Mesenchymal stem cell (in vitro differentiated cells and primary cell): ENCODE measurements around the gene GET3.

Source experiments
- DNase-seq: peaks from one replicate; pipeline ENCODE4 v3.0.0-alpha.2; 2013
- H2AFZ ChIP-seq: one replicate; pipeline ENCODE4 v1.6.1; 2013; ENCODE audit warnings: low read depth, mild to moderate bottlenecking, control low read depth, inconsistent platforms, low read length, moderate library complexity
- H2AK5ac ChIP-seq: 2 replicates; pipeline ENCODE4 v1.6.1; 2013; ENCODE audit warnings: low read length, moderate library complexity, mild to moderate bottlenecking, inconsistent platforms; ENCODE audit not compliant: severe bottlenecking
- H2BK120ac ChIP-seq: one replicate; pipeline ENCODE4 v1.6.1; 2013; ENCODE audit warnings: low read depth, mild to moderate bottlenecking, inconsistent platforms, low read length, moderate library complexity
- H2BK12ac ChIP-seq, 2 experiments: one replicate each; pipeline ENCODE4 v1.6.1; 2013; ENCODE audit warnings: inconsistent platforms in 2 of 2, low read length in 2 of 2, mild to moderate bottlenecking in 2 of 2, moderate library complexity in 2 of 2, control low read depth in 1 of 2
- H2BK15ac ChIP-seq: one replicate; pipeline ENCODE4 v1.6.1; 2013; ENCODE audit warnings: mild to moderate bottlenecking, low read depth, inconsistent platforms; ENCODE audit not compliant: poor library complexity, severe bottlenecking
- H2BK5ac ChIP-seq: 2 replicates; pipeline ENCODE4 v1.6.1; 2013; ENCODE audit warnings: low read depth, mild to moderate bottlenecking, low read length, control low read depth, inconsistent platforms; ENCODE audit not compliant: poor library complexity, severe bottlenecking
- H3K14ac ChIP-seq, 2 experiments: one replicate each; pipeline ENCODE4 v1.6.1; 2013; ENCODE audit warnings: inconsistent platforms in 2 of 2, low read length in 2 of 2, control low read depth in 1 of 2, mild to moderate bottlenecking in 1 of 2, moderate library complexity in 1 of 2
- H3K18ac ChIP-seq, 2 experiments: one replicate each; pipeline ENCODE4 v1.6.1; 2013; ENCODE audit warnings: inconsistent platforms in 2 of 2, low read length in 2 of 2, control low read depth in 1 of 2, low read depth in 1 of 2, mild to moderate bottlenecking in 1 of 2
- H3K23ac ChIP-seq, 2 experiments: one replicate each; pipeline ENCODE4 v1.6.1; 2013; ENCODE audit warnings: inconsistent platforms in 2 of 2, low read length in 2 of 2, mild to moderate bottlenecking in 2 of 2, moderate library complexity in 2 of 2, control low read depth in 1 of 2
- H3K27ac ChIP-seq: 2 replicates; pipeline ENCODE4 v1.5.1; 2013; ENCODE audit warnings: mild to moderate bottlenecking, moderate library complexity, low read length, control low read depth, inconsistent platforms; ENCODE audit not compliant: poor library complexity, severe bottlenecking
- H3K27me3 ChIP-seq, 2 experiments: 2 replicates each; pipeline versions ENCODE4 v1.6.1 to v1.7.0; 2013; ENCODE audit warnings: low read length in 2 of 2, mild to moderate bottlenecking in 2 of 2, moderate library complexity in 2 of 2, control low read depth in 1 of 2, inconsistent platforms in 1 of 2; ENCODE audit not compliant: control insufficient read depth in 1 of 2, insufficient read depth in 1 of 2
- H3K36me3 ChIP-seq, 2 experiments: 2 replicates each; pipeline versions ENCODE4 v1.6.1 to v1.7.0; 2013; ENCODE audit warnings: low read length in 2 of 2, control low read depth in 1 of 2, inconsistent platforms in 1 of 2, low read depth in 1 of 2, mild to moderate bottlenecking in 1 of 2; ENCODE audit not compliant: insufficient read depth in 2 of 2, control insufficient read depth in 1 of 2
- H3K4ac ChIP-seq, 2 experiments: one replicate each; pipeline ENCODE4 v1.6.1; 2013; ENCODE audit warnings: inconsistent platforms in 2 of 2, low read length in 2 of 2, mild to moderate bottlenecking in 2 of 2, moderate library complexity in 2 of 2, control low read depth in 1 of 2, low read depth in 1 of 2
- H3K4me1 ChIP-seq: 2 replicates; pipeline ENCODE4 v1.6.1; 2013; ENCODE audit warnings: low read depth, low read length, control low read depth; ENCODE audit not compliant: control insufficient read depth, insufficient read depth
- H3K4me2 ChIP-seq: 2 replicates; pipeline ENCODE4 v1.6.1; 2013; ENCODE audit warnings: low read length, mild to moderate bottlenecking, inconsistent platforms; ENCODE audit not compliant: poor library complexity, severe bottlenecking
- H3K4me3 ChIP-seq, 2 experiments: 2 replicates each; pipeline versions ENCODE4 v1.5.1 to v1.7.0; 2013; ENCODE audit warnings: low read length in 2 of 2, mild to moderate bottlenecking in 2 of 2, control low read depth in 1 of 2, low read depth in 1 of 2; ENCODE audit not compliant: insufficient read depth in 1 of 2
- H3K79me1 ChIP-seq: replicated peaks from 2 replicates; pipeline ENCODE4 v1.6.1; 2013; ENCODE audit warnings: mild to moderate bottlenecking, control low read depth, low read length, inconsistent platforms; ENCODE audit not compliant: poor library complexity, severe bottlenecking
- H3K9ac ChIP-seq: 2 replicates; pipeline ENCODE4 v1.7.0; 2013; ENCODE audit warnings: mild to moderate bottlenecking, low read length, moderate library complexity
- H3K9me3 ChIP-seq: 2 replicates; pipeline ENCODE4 v1.7.0; 2013; ENCODE audit warnings: mild to moderate bottlenecking, low read length; ENCODE audit not compliant: control insufficient read depth
- H4K8ac ChIP-seq: one replicate; pipeline ENCODE4 v1.6.1; 2013; ENCODE audit warnings: inconsistent platforms, mild to moderate bottlenecking, low read length, moderate library complexity
- H4K91ac ChIP-seq: one replicate; pipeline ENCODE4 v1.6.1; 2013; ENCODE audit warnings: mild to moderate bottlenecking, low read length, inconsistent platforms
- WGBS: methylation state at CpG from one replicate; pipeline ENCODE4 v1.1.7; 2013; ENCODE audit warnings: mixed read lengths; 5-methylcytosine and 5-hydroxymethylcytosine counted together

The GET3 gene

GRCh38 chr19:12757544-12758274 is 20.4 kb downstream of the GET3 start:
- H2BK12ac ChIP-seq: peak overlapping the region in 1 of 2 experiments; percentile 29
- H3K36me3 ChIP-seq: peaks cover 5 to 9% of the 10 kb centered on the region in 2 experiments
- no peak overlapping the region for H3K4ac ChIP-seq
- no peaks in the 10 kb centered on the region for H3K9me3 ChIP-seq
- WGBS: 15% methylated on average over 60 of the region's 60 CpGs
- H4K91ac ChIP-seq: peak overlapping the region; percentile 56
- H2BK5ac ChIP-seq: no peak overlapping the region
- peak overlapping the region; percentile 90 for H4K8ac ChIP-seq
- peak overlapping the region in 1 of 2 experiments; percentile 50 for H3K23ac ChIP-seq
- peak overlapping the region; percentile 80 for H2AFZ ChIP-seq
- H3K4me3 ChIP-seq: peak overlapping the region; percentile 36 to 72
- no peak overlapping the region for H2AK5ac ChIP-seq
- H3K18ac ChIP-seq: peak overlapping the region; percentile 40 to 91
- H3K79me1 ChIP-seq: no peaks in the 10 kb centered on the region
- peaks cover 8% of the 10 kb centered on the region for H3K4me1 ChIP-seq
- H2BK15ac ChIP-seq: peak overlapping the region; percentile 6
- peak overlapping the region; percentile 22 for H3K4me2 ChIP-seq
- H3K9ac ChIP-seq: peak overlapping the region; percentile 80
- peak overlapping the region; percentile 87 for H2BK120ac ChIP-seq
- H3K27ac ChIP-seq: no peak overlapping the region
- no peak overlapping the region for H3K14ac ChIP-seq
- peaks cover 6 to 9% of the 10 kb centered on the region in 2 experiments for H3K27me3 ChIP-seq
- DNase-seq: peak; percentile 77

- no CpG with 5 or more reads among the region's 6 CpGs for WGBS
- no peak overlapping the region for H3K4me3 ChIP-seq
- H2BK120ac ChIP-seq: no peak overlapping the region
- H3K4ac ChIP-seq: no peak overlapping the region
- no peak overlapping the region for H3K23ac ChIP-seq
- no peaks in the 10 kb centered on the region for H3K27me3 ChIP-seq
- no peak overlapping the region for H2BK12ac ChIP-seq
- H2BK15ac ChIP-seq: no peak overlapping the region
- H3K14ac ChIP-seq: no peak overlapping the region
- H3K4me2 ChIP-seq: no peak overlapping the region
- no peak overlapping the region for H2AFZ ChIP-seq
- H4K8ac ChIP-seq: no peak overlapping the region
- no peak overlapping the region for H3K18ac ChIP-seq
- no peak for DNase-seq
- no peak overlapping the region for H2AK5ac ChIP-seq
- H3K9ac ChIP-seq: no peak overlapping the region
- H3K36me3 ChIP-seq: peaks cover 21 to 27% of the 10 kb centered on the region in 2 experiments
- H2BK5ac ChIP-seq: no peak overlapping the region
- H4K91ac ChIP-seq: no peak overlapping the region
- H3K9me3 ChIP-seq: no peaks in the 10 kb centered on the region
- peaks cover 8% of the 10 kb centered on the region for H3K4me1 ChIP-seq
- H3K27ac ChIP-seq: no peak overlapping the region
- H3K79me1 ChIP-seq: no peaks in the 10 kb centered on the region
Measured at GRCh38 chr19:12759686-12760085, 22.4 kb downstream of the GET3 start.

GRCh38 chr19:12763100-12763499 is 25.8 kb downstream of the GET3 start:
- Histone ChIP-seq H4K91ac (no peak overlapping the region), H2AK5ac (no peak overlapping the region), H3K79me1 (no peaks in the 10 kb centered on the region), H3K4me3 (no peak overlapping the region), H3K18ac (no peak overlapping the region), H3K4me2 (no peak overlapping the region), H4K8ac (no peak overlapping the region), H3K4me1 (no peaks in the 10 kb centered on the region), H3K14ac (no peak overlapping the region), H2BK120ac (no peak overlapping the region), H3K27ac (no peak overlapping the region), H2AFZ (no peak overlapping the region), H3K23ac (no peak overlapping the region), H3K9ac (no peak overlapping the region), H3K36me3 (peaks cover 33 to 55% of the 10 kb centered on the region in 2 experiments), H3K4ac (no peak overlapping the region), H3K27me3 (no peaks in the 10 kb centered on the region), H3K9me3 (no peaks in the 10 kb centered on the region), H2BK5ac (no peak overlapping the region), H2BK15ac (no peak overlapping the region), H2BK12ac (no peak overlapping the region)
- WGBS: 93% methylated on average over 5 of the region's 11 CpGs
- no peak for DNase-seq

GRCh38 chr19:12764698-12765097 is 27.4 kb downstream of the GET3 start:
- H3K9me3 ChIP-seq: no peaks in the 10 kb centered on the region
- H3K4ac ChIP-seq: no peak overlapping the region
- H3K36me3 ChIP-seq: peaks cover 42 to 59% of the 10 kb centered on the region in 2 experiments
- H3K4me2 ChIP-seq: no peak overlapping the region
- no peak overlapping the region for H4K8ac ChIP-seq
- no peak overlapping the region for H2BK5ac ChIP-seq
- H3K27me3 ChIP-seq: no peaks in the 10 kb centered on the region
- 97% methylated on average over 16 of the region's 16 CpGs for WGBS
- no peak overlapping the region for H3K23ac ChIP-seq
- peaks cover 1% of the 10 kb centered on the region for H3K4me1 ChIP-seq
- no peak overlapping the region for H4K91ac ChIP-seq
- no peak overlapping the region for H3K4me3 ChIP-seq
- no peak overlapping the region for H2BK120ac ChIP-seq
- no peak overlapping the region for H2AFZ ChIP-seq
- H2BK12ac ChIP-seq: no peak overlapping the region
- H3K9ac ChIP-seq: no peak overlapping the region
- H2BK15ac ChIP-seq: no peak overlapping the region
- no peak overlapping the region for H2AK5ac ChIP-seq
- no peak overlapping the region for H3K27ac ChIP-seq
- H3K18ac ChIP-seq: no peak overlapping the region
- H3K79me1 ChIP-seq: no peaks in the 10 kb centered on the region
- no peak for DNase-seq
- no peak overlapping the region for H3K14ac ChIP-seq
